RWPE1 (cell line): ENCODE data around the gene RAB3A.
"Not testable (repeated sequence)": the region's sequence is repeated elsewhere in the genome, so short reads cannot be mapped to it uniquely, and the experiment has no call there.

Source experiments
- CTCF ChIA-PET: fragments of 350-600 bp; sonication (Branson Sonifier 250); formaldehyde crosslinking; extraction: SDS; loops from one replicate; lab custom pipeline; 2021; lab: Yijun Ruan, JAX
- POLR2A ChIA-PET: fragments of 400-600 bp; formaldehyde crosslinking; extraction: SDS; loops from one replicate; lab custom pipeline; 2020; ENCODE audit warnings: antibody characterized with exemption; ENCODE audit not compliant: low non-redundant PET; lab: Yijun Ruan, JAX
- DNase-seq: peaks from one replicate; pipeline ENCODE4 v3.0.0; 2012; ENCODE audit warnings: low spot score
- H3K27ac ChIP-seq: fragments of 450-650 bp; 2 replicates; pipeline ENCODE4 v1.5.1; 2017
- TF ChIP-seq, protein P1 (sequence below): fragments of 450-650 bp; conservative IDR thresholded peaks from 2 replicates; pipeline ENCODE4 v1.5.1; 2017; ENCODE audit warnings: low read depth, mild to moderate bottlenecking

Gene RAB3A

DNA sequence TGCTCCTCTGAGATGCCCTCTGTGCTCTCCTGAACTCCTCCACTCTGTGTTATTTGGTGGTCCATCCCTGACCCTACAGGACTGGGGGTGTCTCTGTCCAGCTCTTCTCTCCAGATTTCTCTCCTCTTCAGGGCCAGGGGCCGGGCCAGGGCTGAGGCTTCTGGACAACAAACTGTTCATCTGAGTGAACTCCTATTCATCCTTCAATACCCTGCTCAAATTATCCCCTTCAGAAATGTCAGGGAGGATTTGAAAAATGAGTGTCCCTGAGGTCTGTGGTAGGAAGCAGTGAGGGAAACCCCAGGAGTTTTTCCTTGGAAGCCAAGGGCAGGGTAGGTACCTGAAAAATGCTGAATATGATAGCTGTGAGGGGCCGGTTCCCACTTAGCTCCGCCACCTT, 14.8 kb upstream of the RAB3A start:
- H3K27ac ChIP-seq = no peak overlapping the region
- no peak for DNase-seq
- TF ChIP-seq, protein P1, sequence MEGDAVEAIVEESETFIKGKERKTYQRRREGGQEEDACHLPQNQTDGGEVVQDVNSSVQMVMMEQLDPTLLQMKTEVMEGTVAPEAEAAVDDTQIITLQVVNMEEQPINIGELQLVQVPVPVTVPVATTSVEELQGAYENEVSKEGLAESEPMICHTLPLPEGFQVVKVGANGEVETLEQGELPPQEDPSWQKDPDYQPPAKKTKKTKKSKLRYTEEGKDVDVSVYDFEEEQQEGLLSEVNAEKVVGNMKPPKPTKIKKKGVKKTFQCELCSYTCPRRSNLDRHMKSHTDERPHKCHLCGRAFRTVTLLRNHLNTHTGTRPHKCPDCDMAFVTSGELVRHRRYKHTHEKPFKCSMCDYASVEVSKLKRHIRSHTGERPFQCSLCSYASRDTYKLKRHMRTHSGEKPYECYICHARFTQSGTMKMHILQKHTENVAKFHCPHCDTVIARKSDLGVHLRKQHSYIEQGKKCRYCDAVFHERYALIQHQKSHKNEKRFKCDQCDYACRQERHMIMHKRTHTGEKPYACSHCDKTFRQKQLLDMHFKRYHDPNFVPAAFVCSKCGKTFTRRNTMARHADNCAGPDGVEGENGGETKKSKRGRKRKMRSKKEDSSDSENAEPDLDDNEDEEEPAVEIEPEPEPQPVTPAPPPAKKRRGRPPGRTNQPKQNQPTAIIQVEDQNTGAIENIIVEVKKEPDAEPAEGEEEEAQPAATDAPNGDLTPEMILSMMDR = no peak
- POLR2A ChIA-PET = no interaction called here
- CTCF ChIA-PET = interaction anchor here (0.6 kb wide), 1 partner anchor 37 kb away, joined by 3 read pairs; a partner anchor contains a TSS

DNA sequence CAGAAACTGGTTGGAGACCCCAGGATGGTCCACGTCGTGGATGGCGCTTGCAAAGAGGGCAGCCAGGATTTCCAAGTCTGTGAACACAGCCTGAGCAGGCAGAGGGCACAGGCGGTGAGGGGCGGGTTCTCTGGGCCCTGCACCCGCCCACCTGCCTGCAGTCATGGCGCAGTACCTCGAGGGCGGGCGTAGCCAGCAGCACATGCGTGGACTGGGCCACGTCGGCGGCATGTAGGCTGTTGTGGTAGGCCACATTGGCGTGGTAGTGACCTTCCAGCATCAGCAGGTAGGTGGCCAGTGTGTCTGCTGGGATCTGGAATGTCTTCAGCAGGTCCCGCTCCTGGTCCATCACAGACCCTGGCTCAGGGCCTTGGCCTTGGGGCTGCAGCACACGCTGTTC, 14.3 kb upstream of the RAB3A start:
- ChIA-PET POLR2A (no interaction called here), CTCF (interaction anchor here (0.6 kb wide), 1 partner anchor 37 kb away, joined by 3 read pairs; a partner anchor contains a TSS)
- H3K27ac ChIP-seq = no peak overlapping the region
- DNase-seq = no peak
- TF ChIP-seq, protein P1 = no peak

DNA sequence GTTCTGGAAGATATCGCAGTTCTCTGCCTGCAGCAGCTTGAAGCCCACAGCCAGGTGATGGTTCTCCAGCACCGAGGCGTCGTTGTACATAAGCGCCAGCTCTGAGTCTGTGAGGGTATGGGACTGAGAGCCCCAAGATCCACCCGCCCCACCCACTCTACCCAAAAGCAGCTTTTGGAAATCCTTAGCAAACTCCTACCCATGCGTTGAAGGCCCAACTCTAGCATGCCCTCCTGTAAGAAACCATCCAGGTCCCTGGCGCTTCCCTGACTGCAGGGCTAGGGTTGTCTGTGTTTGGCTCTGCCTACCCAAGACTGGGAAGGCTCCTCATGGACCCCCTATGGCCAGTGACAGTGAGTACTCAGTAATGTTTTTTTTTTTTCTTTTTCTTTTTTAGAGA, 12.9 kb upstream of the RAB3A start:
- TF ChIP-seq, protein P1 = no peak
- POLR2A ChIA-PET = no interaction called here
- H3K27ac ChIP-seq = no peak overlapping the region
- CTCF ChIA-PET = no interaction called here
- DNase-seq = no peak

DNA sequence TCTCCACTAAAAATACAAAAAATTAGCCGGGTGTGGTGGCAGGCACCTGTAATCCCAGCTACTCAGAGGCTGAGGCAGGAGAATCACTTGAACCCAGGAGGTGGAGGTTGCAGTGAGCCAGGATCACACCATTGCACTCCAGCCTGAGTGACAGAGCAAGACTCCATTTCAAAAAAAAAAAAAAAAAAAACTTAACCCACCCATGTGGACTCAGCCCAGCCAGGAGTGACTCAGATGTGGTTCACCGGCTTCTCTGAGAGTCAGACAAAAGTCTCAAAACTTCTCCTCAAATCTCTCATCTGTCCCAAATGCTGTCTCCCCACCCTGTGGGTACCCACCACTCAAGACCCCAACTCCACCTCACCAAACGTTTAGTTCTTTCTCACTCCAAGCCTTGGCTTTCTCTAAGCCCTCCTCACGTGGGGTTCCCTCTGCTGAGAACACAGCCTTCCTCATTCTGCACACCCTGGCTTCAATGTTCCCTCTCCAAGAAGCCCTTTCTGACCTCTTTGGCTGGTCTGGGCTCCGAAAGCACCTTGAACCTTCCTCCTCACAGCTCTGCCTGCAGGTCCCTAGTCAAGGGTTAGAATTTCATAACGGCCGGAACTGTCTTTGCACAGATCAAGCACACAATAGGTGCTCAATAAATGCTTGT, 11.1 kb upstream of the RAB3A start:
- POLR2A ChIA-PET = no interaction called here
- CTCF ChIA-PET = no interaction called here
- H3K27ac ChIP-seq = peak overlapping the region; percentile 19
- DNase-seq = peak; percentile 65
- TF ChIP-seq, protein P1 = no peak

DNA sequence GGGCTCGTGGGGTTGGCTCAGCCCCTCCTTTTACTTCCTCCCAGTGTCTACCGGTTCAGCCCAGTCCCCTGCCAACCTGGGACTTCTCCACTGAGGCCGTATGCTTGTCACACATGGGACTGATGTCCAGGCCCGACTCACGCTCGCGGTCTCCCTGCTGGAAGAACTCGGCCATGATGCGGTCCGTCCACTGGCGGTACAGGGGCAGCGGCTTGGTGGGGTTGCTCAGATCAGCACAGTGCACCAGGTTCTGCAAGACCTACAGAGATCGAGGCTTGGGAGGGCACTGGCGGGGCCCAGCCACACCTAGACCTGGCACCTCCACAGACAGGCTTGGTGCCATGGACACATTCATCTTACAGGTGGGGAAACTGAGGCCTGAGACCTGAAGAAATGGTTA, 7.8 kb upstream of the RAB3A start:
- H3K27ac ChIP-seq = no peak overlapping the region
- DNase-seq = no peak
- POLR2A ChIA-PET = no interaction called here
- CTCF ChIA-PET = interaction anchor here (0.6 to 0.7 kb wide), 2 partner anchors 41 to 177 kb away, joined by 3 to 5 read pairs; no protein-coding TSS in a partner anchor
- TF ChIP-seq, protein P1 = no peak

DNA sequence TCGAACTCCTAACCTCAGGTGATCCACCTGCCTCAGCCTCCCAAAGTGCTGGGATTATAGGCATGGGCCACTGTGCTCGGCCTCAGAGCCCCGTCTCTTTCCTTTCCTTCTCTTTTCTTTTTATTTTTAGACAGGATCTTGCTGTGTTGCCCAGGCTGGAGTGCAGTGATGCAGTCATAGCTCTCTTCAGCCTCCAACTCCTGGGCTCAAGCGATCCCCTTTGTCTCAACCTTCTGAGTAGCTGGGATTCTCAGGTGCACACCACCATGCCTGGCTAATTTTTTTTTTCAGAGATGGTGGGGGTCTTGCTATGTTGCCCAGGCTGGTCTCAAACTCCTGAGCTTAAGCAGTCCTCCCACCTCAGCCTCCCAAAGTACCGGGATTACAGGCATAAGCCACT, 6.1 kb upstream of the RAB3A start:
- CTCF ChIA-PET = interaction anchor here (1.5 kb wide), 2 partner anchors 42 to 43 kb away, joined by 4 to 14 read pairs; no protein-coding TSS in a partner anchor
- DNase-seq, POLR2A ChIA-PET, H3K27ac ChIP-seq: not testable (repeated sequence)
